Activated CD4-positive, alpha-beta T cell treated with anti-CD3 and anti-CD28 coated beads for 24 hours (primary cell): ENCODE measurements around the gene GJC2.

Experiments used
- DNase-seq, 2 donors: peaks; one replicate each; pipeline ENCODE4 v3.0.0-alpha.2; 2020; ENCODE audit warnings: low read depth in 2 of 2

Gene GJC2

GRCh38 chr1:228145463-228146416 is 4.0 kb upstream of the GJC2 start:
- DNase-seq, result no peak

- no peak for DNase-seq
Observed at GRCh38 chr1:228146417-228147150, 3.1 kb upstream of the GJC2 start.

GRCh38 chr1:228147151-228147693 is 2.5 kb upstream of the GJC2 start:
- no peak for DNase-seq

- DNase-seq, result no peak
Observed at GRCh38 chr1:228147768-228148167, 2.0 kb upstream of the GJC2 start.

GRCh38 chr1:228148196-228148861 is 1.4 kb upstream of the GJC2 start:
- DNase-seq, result no peak

GRCh38 chr1:228148935-228149405 is 760 bp upstream of the GJC2 start:
- no peak for DNase-seq

GRCh38 chr1:228150120-228150460 is 360 bp downstream of the GJC2 start:
- DNase-seq, result no peak

- DNase-seq, result no peak
Observed at GRCh38 chr1:228150461-228151179, 890 bp downstream of the GJC2 start.

- DNase-seq, result no peak
Observed at GRCh38 chr1:228151180-228151925, 1.6 kb downstream of the GJC2 start.

- DNase-seq, result no peak
Observed at GRCh38 chr1:228152097-228152917, 2.6 kb downstream of the GJC2 start.

GRCh38 chr1:228152918-228153258 is 3.2 kb downstream of the GJC2 start:
- no peak for DNase-seq

GRCh38 chr1:228154021-228154669 is 4.4 kb downstream of the GJC2 start:
- DNase-seq, result no peak

GRCh38 chr1:228154670-228155571 is 5.2 kb downstream of the GJC2 start:
- DNase-seq, result no peak

GRCh38 chr1:228155596-228156514 is 6.1 kb downstream of the GJC2 start:
- DNase-seq, result no peak

- no peak for DNase-seq
Observed at GRCh38 chr1:228156515-228156881, 6.8 kb downstream of the GJC2 start.

- no peak for DNase-seq
Observed at GRCh38 chr1:228156941-228157728, 7.4 kb downstream of the GJC2 start.
